HepG2 (cell line): ENCODE measurements around the gene CNTN5.

Source experiments
- KLF16 ChIP-seq, 2 experiments: sonication (generic) in 1 of 2; formaldehyde crosslinking in 1 of 2; IDR thresholded peaks; 2 replicates each; pipeline versions ENCODE4 v1.6.1 to v1.8.0; 2016 to 2023; ENCODE audit warnings: missing genetic modification reagents in 2 of 2, missing compliant biosample characterization in 1 of 2
- POLR2A ChIP-seq, 2 experiments: IDR thresholded peaks; 2 replicates each; pipeline ENCODE4 v1.6.1; 2011; ENCODE audit warnings: low read depth in 2 of 2, low read length in 2 of 2, mild to moderate bottlenecking in 1 of 2, moderate library complexity in 1 of 2; ENCODE audit not compliant: insufficient read depth in 1 of 2
- TAF1 ChIP-seq: sonication (generic); formaldehyde crosslinking; IDR thresholded peaks from 2 replicates; pipeline ENCODE4 v1.4.0; 2020; ENCODE audit warnings: missing genetic modification reagents
- TF ChIP-seq, protein P1 (sequence below): sonication (generic); formaldehyde crosslinking; IDR thresholded peaks from 2 replicates; pipeline ENCODE4 v1.5.0; 2020; ENCODE audit warnings: mild to moderate bottlenecking, missing genetic modification reagents, moderate library complexity

DNA sequence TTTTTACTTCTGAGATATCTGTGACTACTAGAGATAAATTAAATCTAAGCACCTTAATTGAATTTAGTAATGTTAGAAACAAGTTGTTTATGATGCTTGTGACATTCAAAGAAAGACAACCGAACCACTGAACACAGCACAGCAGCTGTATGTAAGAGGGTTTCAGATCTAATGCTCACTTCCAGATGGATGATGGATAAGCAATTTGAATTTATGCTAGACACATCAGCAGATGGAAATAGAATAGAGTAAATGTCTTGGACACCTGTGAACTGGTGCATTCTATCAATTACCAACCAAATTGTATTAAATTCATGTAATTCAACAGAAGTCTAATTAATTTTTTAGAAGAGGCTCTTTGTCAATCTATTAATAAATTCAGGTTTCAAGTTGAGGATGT, 306.3 kb downstream of the CNTN5 start:
- TF ChIP-seq KLF16 (CRISPR knock-in tag; IDR thresholded peaks at IDR 0.05), result no peak
- no peak for TF ChIP-seq TAF1
- no peak for TF ChIP-seq POLR2A (IDR thresholded peaks at IDR 0.05; ENCODE audit: insufficient read depth in 1 of 2, low read depth in 2 of 2, low read length in 2 of 2)
- TF ChIP-seq, protein P1, sequence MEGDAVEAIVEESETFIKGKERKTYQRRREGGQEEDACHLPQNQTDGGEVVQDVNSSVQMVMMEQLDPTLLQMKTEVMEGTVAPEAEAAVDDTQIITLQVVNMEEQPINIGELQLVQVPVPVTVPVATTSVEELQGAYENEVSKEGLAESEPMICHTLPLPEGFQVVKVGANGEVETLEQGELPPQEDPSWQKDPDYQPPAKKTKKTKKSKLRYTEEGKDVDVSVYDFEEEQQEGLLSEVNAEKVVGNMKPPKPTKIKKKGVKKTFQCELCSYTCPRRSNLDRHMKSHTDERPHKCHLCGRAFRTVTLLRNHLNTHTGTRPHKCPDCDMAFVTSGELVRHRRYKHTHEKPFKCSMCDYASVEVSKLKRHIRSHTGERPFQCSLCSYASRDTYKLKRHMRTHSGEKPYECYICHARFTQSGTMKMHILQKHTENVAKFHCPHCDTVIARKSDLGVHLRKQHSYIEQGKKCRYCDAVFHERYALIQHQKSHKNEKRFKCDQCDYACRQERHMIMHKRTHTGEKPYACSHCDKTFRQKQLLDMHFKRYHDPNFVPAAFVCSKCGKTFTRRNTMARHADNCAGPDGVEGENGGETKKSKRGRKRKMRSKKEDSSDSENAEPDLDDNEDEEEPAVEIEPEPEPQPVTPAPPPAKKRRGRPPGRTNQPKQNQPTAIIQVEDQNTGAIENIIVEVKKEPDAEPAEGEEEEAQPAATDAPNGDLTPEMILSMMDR (CRISPR knock-in tag), result no peak
